SKM-1 treated with dmso at 0.1 percent for 144 hours (cell line): Measurements from ENCODE around the gene KIF26B.

Experiments
- DNase-seq: peaks from one replicate; lab custom pipeline; 2025; ENCODE audit not compliant: unreplicated experiment; lab: John Stamatoyannopoulos, UW

KIF26B gene

DNA sequence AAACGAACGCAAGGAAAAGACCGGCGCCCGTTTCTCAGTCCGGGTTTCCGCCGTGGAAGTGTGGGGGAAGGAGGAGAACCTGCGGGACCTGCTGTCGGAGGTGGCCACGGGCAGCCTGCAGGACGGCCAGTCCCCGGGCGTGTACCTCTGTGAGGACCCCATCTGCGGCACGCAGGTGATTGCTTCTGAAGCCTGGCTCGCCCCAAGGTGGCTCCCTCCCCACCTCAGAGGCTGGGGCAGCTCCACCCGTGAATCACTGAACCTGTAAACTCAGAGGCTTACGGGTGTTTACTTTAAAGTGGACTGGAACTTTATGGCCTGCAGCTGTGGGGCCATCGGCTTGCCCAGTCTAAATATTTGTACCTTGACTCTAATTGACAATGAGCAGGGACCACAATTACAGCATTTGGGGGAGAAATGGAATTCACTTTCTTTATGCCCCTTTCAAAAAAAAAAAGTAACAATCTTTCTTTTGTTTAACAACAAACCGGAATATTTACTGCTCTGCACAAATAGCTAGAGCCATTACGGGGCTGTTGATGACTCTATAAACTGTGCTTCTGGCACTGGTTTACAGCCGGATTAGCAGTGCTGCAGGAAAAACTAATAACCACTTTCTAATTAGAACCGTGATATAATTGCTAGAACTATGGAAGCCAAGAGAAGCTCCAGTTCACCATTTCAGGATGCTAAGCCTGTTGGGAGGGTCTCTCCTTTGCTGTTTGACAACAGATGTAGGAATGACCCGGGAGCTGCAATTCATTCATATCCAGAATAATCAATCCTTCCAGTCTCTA lies 454.8 kb downstream of the KIF26B start:
- no peak for DNase-seq

DNA sequence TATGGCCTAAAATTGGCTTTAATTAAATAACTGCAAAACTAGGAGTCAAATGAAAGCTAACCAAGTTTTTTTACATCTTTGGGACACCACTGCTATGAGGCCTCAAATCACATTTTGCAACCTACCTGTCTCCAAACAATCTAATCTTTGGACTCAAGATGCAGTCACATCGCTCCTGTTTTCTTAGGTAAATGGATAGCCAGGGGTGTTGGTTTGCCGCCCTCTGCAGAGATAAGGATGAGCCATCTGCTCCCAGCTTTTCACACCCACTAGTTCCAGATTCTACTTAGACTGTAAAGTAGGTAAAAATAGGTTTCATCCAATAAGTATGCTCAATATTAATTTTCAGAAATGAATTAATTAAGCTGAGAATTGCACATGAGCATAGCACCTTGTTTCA lies 456.5 kb downstream of the KIF26B start:
- no peak for DNase-seq

DNA sequence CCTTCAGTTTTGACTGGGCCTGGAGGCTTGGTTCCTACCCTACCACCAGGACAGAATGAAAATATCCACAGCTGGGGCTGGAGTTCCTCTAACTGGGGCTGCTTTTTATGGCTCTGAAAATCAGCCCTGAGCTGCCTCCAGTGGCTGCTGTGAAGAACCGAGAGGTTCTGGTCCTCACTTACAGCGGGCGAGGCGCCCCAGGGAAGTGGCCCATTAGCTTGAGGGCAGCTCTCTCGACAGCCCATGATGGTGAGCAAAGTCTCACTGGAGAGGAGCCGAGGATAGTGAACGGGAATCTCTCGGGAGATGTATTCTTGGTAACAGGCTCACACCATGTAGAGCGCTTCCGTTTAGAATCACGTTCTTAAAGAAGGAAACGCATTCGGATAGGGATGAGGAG lies 459.7 kb downstream of the KIF26B start:
- DNase-seq, result no peak

DNA sequence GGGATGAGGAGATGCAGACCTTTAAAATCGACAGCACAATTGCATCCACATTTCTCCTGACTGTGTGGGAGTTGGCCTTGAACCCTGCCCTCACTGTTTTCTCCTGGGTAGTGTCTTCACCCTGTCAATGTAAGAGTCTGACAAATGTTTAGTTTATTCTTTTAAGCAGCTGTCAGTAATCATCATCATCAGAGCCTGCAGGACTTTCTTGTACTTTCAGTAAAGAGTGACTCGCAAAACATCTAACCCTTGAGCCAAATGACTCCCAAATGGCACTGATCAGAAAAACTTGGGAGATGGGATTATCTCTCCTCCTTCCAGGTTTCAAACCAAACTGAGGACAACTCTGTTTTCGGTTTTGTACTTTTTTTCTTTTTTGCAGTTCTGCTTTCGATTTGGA lies 460.2 kb downstream of the KIF26B start:
- no peak for DNase-seq

DNA sequence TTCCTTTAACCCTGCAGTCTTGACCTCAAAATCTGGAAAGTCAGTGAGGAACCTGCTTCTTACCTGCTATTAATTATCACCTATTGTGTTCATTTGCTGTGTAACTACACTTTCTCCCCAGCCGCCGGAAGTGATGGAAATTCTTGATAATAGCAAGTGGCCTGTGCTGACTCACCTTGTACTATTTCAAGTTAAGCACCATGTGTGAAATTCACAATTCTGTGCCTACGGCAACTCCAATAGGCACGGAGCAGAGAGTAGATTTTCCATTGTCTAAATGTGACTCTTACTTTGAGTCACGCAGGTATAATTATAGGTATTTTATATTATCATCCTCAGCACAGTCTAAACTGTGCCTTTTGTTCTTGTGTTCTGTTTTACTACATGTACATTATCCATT lies 466.8 kb downstream of the KIF26B start:
- no peak for DNase-seq

DNA sequence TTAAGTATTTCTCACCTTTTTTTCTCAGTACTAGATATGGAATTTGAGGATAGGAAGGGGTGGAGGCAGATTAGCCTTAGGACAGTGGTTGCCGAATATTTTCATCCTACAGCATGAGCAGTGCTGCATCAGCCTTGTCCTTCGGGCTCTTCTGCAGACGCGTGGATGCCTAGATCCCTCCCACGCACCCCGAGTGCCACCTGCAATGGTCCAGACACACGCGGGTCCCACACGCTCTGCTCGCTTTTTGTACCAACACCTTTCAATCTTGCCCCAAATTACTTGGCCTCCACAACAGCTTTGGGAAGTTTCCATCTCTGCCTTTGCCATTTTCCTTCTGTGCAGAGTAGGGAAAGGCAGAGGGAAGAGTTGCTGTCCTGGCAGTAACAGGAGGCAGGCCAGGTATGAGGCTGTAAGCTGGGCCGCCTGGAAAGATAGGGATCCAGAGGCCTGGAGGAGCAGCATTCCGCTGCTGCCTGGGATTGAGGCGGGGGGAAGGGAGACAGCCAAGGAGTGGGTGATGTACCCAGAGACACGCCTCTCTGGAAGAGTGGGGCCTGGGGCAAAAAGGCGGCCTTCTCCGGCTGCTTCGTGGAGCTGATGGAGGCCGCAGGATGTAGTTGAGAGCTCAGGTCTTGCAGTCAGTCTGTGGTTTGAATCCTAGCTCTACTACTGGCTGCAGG lies 467.7 kb downstream of the KIF26B start:
- no peak for DNase-seq

DNA sequence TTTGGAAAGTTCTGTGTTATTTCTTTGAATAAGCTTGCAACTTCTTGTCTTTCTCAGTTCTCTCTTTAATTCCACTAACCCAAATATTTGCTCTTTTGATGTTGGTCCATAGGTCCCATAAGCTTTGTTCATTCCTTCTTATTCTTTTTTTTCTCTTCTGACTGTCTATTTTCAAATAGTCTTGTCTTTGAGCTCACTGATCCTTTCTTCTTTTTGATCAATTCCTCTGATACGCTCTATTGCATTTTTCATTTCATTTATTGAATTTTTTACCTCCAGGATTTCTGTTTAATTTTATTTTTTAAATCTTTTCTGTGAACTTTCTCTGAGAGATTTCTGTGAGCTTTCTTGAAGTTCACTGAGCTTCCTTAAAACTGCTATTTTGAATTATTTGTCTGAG lies 486.6 kb downstream of the KIF26B start:
- DNase-seq, result no peak

DNA sequence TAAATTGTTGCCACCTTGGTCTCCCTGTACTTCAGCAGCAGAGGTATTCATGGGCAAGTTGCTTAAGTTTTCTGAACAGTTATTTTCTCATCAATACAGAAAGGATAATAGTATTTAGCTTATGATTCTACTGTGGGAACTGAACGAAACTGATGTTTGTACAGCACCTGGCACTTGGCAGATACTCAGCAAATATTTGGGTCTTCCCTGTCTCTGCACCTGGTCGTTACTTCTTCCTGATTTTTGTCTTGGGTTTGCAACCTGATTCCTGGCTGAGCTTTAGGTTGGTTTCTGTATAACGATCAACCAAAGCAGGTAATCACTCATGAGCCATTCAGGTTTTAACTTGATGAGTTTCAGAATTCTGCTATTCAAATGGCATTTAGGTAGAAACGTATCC lies 490.6 kb downstream of the KIF26B start:
- no peak for DNase-seq

DNA sequence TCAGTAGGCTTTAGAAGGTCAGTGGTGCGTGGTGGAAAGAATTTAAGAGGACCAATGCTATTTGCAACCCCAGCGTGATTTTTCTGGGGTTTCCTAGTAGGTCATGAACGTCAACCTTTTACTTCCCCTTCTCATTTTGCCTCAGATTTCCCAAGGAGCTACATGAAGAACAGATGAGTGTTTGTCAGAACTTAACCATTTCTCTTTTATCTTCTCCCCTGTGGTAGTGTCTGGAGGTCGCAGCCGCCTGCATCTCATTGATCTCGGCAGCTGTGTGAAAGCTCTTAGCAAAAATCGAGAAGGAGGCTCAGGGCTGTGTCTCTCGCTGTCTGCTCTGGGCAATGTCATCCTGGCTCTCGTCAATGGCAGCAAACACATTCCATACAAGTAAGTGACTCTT lies 491.1 kb downstream of the KIF26B start:
- no peak for DNase-seq

DNA sequence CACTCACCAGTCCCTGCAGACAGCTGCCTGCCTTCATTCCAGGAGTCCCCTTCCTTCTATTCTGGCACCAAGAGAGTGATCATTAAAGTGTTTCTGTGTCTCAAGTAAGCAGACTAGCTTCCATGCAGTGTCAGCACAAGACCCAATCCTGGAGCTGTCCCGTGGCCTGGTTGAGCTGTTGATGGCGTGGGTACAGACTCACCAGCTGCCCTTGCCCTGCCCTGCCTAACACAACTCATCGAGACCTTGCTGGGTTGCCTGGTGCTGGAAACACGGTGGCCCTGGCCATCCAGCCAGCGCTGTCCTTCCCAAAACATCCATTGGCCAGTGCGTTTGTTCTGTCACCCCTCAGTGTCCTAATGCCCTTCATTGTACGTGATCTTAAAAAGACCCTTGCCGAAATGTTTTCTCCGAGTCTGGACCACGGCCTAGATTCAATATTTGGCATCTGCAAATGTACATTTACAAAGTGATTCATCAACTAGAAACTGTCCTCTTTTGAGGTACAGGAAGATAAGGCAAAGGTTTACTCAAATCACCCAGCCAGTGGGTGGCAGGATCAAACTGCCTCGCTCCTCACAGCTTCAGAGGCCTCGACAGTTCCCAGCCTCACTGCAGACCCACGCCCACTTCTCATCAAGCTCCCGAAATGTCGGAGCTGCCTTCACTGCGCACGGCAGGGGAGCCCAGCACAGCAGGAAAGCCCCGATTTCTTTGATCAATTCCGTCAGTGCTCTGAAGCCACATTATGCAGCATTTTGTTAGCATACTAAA lies 494.2 kb downstream of the KIF26B start:
- no peak for DNase-seq

DNA sequence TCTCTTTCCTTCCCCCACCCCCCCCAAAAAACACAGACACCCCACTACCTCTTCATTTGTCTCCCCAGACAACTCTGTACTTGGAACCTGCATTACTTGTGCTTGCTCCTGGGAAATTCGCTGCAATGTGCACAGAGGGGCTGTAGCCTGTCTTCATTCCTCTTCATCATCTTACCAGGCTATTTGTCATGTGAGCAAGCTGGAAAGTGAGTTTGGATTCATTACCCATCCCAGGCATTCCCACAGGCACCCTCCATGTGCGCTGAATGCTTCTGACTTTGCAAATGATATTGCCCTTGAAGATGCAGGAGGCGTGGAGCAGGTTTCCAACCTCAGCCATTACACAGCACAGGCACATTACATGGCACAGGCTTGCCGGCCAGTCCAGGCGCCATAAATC lies 494.9 kb downstream of the KIF26B start:
- DNase-seq, result no peak

DNA sequence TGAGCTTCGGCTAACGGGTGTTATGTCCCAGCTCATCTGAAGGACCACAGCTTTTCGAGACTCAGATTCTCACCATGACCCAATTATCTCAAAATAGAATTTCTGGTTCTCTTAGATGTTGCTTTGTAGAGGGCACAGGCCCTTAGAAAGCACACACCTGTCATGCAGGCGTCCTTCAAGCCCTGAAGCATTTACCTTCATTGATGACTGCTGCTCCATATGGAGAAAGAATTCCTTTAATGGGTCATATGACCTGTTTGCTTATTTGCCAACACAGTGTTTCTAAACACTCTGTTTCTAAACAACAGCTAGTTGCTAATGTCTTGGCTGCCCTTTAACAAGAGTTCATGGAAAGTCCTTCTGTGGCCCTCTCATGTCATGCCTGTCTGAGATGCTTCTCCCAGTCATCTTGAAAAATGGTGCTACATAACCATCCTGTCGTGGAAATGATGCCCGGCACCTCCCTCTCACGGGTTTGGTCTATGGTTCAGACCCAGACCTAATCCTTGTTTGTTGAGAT lies 495.7 kb downstream of the KIF26B start:
- DNase-seq, result no peak

DNA sequence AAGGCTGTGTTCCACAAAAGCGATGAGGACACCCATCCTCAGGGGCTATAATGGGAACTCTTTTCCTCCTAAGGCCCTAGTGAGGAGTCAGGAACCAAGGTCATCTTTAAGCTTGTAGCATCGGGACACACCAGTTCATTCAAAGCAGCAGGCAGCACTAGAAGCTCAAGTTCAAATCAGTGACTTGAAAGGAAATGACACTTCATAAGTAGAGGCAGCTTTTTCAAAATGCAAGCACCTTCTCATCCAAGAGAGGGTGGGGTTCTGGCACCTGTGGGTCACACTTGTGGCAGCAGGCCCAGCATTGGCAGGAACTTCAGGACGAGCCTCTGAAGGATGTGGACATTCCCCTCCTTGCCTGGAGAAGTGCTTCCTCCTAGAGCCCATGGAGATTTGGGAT lies 496.3 kb downstream of the KIF26B start:
- no peak for DNase-seq

DNA sequence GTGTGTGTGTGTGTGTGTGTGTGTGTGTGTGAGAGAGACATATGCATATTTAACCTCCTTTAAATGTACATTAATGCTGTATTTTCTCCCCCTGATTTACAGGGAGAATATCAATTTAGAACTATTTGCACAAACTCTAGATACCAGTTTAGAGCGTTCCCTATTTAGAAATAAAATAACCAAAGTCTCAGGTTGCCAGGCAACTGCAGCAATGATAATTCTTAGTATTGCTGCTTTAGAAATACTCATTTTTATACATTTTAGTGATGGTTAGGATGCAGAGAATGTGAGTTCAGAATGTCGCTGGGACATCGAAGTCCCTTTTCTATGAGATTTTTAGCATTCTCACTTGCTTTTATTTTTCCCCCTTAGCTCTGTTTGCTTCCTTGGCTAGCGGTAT lies 497.3 kb downstream of the KIF26B start:
- no peak for DNase-seq

DNA sequence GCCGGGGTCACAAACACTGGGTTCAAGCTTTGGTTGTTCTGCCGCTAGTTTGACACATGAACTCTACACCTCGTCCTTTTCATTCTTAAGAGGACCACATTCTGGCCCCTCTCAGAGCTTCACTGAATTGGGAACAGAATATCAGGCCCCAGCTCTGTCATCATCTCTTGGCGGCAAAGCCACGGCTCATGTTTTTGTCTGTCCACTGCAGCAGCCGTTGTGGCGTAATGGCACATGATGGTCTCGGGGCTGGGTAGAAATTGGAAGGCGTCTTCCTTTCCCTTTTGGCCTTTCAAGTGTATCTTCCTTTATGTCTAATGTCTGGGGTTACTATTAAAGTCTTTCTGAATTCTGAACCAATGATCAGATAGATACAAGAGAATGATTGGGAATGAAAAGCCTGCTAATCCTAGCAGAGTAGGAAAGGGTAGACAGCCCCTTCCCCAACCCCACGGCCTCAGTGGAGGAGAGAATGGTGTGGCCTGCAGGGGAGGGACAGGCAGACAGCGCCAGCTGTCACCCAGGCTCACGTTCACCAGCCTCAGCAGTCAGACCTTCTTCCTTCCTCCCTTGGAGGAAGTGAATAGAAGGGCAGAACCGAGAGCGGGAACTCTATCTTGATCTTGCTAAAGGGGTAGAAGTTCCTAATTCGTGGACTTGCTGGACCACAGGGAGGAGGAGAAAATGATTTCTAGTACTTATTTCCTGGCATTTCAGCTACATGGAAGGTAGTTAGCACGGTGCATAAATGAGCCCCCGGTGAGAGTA lies 498.1 kb downstream of the KIF26B start:
- peak; percentile 34 for DNase-seq

DNA sequence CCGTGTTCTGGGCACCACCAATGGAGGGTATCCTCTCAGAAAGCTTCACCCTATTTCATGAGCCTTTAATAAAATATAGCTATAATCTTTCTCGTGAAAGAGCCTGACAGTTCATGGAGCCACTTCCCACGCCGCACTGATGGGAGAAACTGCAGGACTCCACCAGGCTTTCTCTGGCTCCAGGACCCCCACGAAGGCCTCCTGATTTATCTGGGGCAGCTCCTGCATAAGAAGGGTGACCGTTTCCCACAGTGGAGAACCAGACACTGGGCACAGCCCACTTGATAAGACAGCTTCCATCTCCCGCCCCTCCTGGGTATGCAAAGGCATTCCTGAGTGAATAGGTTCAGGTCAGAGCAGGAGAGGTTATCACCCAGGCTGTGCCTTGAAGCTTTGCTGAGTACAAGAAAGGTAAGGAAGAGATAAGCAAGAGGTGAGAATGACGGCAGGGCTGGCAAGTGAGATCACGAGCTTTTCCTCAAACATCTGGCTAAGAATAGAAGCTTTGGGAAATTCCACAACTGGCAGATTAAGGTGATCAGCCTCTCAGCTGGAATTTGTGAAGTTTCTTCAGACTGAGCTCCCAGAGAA lies 499.8 kb downstream of the KIF26B start:
- DNase-seq, result no peak

DNA sequence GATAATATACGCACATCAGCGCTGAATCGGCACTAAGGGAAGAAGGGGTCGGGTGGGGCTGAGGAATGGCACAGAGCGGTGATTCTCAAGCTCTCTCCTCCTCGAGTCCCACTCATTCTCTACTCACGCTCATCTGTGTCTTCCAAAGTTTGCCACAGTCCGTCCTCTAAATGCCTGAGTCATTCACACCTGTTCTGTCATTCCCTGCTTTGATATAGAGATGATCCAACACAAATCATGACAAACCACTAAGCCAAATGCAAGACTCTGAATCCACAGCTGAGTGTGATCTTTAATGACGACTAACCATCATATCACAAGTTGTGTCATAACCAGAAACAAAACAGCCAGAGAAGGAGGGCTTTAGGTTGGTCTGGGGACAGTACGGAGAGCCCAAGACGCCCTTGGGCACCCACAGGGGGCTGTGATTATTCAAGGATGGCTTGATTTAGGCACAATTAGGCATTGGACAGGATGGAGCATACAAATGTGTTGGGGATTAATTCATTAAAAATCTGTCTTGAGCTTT lies 501.5 kb downstream of the KIF26B start:
- no peak for DNase-seq

DNA sequence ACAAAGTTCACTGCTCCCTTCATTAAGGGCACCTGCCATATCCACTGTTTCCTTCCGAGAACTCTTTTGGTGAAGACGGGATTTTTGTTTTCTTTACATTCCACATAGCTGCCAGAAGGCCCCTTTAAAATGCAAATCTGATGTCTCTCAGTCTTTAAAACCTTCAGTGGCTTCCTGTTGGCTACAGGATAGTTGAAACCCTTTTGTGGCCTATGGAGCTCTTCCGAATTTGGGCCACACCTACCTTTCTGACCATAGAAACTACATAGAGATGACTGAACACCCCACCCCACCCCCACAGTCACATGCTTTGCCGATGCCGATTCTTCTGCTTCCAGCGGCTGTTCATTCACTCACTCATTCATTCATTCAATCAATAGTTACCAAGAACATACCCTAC lies 502.6 kb downstream of the KIF26B start:
- no peak for DNase-seq

DNA sequence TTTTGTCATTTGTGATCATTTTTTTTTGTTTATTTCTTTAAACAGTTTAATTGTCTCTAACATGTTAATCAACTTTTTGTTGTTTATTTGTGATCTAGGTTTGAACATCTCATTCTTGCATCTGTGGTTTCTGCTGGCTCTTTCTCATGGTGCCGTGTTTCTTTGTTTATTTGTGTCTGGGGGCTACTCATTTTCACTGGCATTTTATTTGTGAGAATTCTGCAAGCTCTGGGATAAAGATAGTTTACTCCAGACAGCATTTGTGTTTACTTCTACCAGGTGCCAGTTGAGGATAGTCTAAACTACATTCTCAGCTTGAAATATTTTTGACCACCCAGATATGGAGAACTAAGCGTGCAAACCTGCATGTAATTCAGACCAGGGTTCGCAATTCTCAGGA lies 508.6 kb downstream of the KIF26B start:
- no peak for DNase-seq

DNA sequence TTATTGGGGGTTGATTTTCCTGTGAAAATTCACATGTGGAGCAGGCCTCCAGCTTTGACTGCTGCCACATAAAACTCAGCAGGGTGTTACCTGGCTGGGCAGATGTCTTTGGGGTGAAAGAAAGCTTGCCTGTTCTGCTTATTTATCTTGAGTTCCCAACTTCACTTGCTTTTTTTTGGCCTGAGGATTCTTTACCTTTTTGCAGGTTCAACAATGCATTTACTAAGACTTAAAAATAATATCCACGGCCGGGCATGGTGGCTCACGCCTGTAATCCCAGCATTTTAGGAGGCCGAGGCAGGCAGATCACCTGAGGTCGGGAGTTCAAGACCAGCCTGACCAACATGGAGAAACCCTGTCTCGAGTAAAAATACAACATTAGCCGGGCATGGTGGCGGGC lies 509.1 kb downstream of the KIF26B start:
- no peak for DNase-seq
